HepG2 (cell line): Measurements from ENCODE around the gene EEF1A2. TPM values are rescaled to one million over a fixed set of nuclear protein-coding genes. Genes with fewer than 3 reads are reported as not detected.
A peak's percentile ranks its signal among the peaks of the same experiment; 100 is the strongest.

Experiments used
- ARHGAP35 ChIP-seq: sonication (generic); formaldehyde crosslinking; IDR thresholded peaks from 2 replicates; pipeline ENCODE4 v1.9.0; 2022; ENCODE audit warnings: mild to moderate bottlenecking, inconsistent platforms, moderate library complexity, missing genetic modification reagents, borderline replicate concordance
- CREM ChIP-seq, 2 experiments: sonication (generic) in 1 of 2; formaldehyde crosslinking in 1 of 2; IDR thresholded peaks; 2 replicates each; pipeline versions ENCODE4 v1.4.0 to v1.6.1; 2016 to 2020; ENCODE audit warnings: antibody characterized with exemption in 1 of 2, mild to moderate bottlenecking in 1 of 2, missing genetic modification reagents in 1 of 2
- FOXP4 ChIP-seq: sonication (generic); formaldehyde crosslinking; IDR thresholded peaks from 2 replicates; pipeline ENCODE4 v1.4.0; 2020; ENCODE audit warnings: missing genetic modification reagents
- HDAC1 ChIP-seq: sonication (generic); formaldehyde crosslinking; IDR thresholded peaks from 2 replicates; pipeline ENCODE4 v1.5.1; 2020; ENCODE audit warnings: mild to moderate bottlenecking, missing genetic modification reagents
- HNRNPL ChIP-seq: fragments of 200-400 bp; formaldehyde crosslinking; IDR thresholded peaks from 2 replicates; pipeline ENCODE4 v1.6.1; 2017; ENCODE audit warnings: mild to moderate bottlenecking, low read depth, low read length
- HOXA9 ChIP-seq: sonication (generic); formaldehyde crosslinking; IDR thresholded peaks from 2 replicates; pipeline ENCODE4 v1.8.1; 2022; ENCODE audit warnings: missing genetic modification reagents, mild to moderate bottlenecking, moderate library complexity, borderline replicate concordance
- MEF2D ChIP-seq: sonication (generic); formaldehyde crosslinking; IDR thresholded peaks from 2 replicates; pipeline ENCODE4 v1.5.1; 2020; ENCODE audit warnings: mild to moderate bottlenecking, missing genetic modification reagents
- PHF5A ChIP-seq: IDR thresholded peaks from one replicate; pipeline ENCODE4 v1.6.1; 2018; ENCODE audit warnings: low read depth, missing genetic modification reagents; ENCODE audit not compliant: unreplicated experiment
- POGZ ChIP-seq: sonication (generic); formaldehyde crosslinking; IDR thresholded peaks from 2 replicates; pipeline ENCODE4 v1.4.0; 2020; ENCODE audit warnings: mild to moderate bottlenecking, missing genetic modification reagents
- RFX3 ChIP-seq: IDR thresholded peaks from 2 replicates; pipeline ENCODE4 v1.6.1; 2016; ENCODE audit warnings: missing biosample characterization, missing genetic modification reagents
- SAP130 ChIP-seq: IDR thresholded peaks from 2 replicates; pipeline ENCODE4 v1.6.1; 2016; ENCODE audit warnings: low read depth
- SIX4 ChIP-seq: sonication (generic); formaldehyde crosslinking; IDR thresholded peaks from 2 replicates; pipeline ENCODE4 v1.4.0; 2020; ENCODE audit warnings: missing genetic modification reagents
- SKIL ChIP-seq: sonication (generic); formaldehyde crosslinking; IDR thresholded peaks from 2 replicates; pipeline ENCODE4 v1.8.0; 2022; ENCODE audit warnings: missing genetic modification reagents, mild to moderate bottlenecking, moderate library complexity, borderline replicate concordance
- SRY ChIP-seq: sonication (generic); formaldehyde crosslinking; IDR thresholded peaks from 2 replicates; pipeline ENCODE4 v1.8.0; 2022; ENCODE audit warnings: mild to moderate bottlenecking, missing genetic modification reagents
- TAF15 ChIP-seq: fragments of 200-400 bp; formaldehyde crosslinking; IDR thresholded peaks from one replicate; pipeline ENCODE4 v1.6.1; 2018; ENCODE audit warnings: mild to moderate bottlenecking, low read depth, low read length; ENCODE audit not compliant: poor library complexity, severe bottlenecking
- ZC3H13 ChIP-seq: sonication (generic); formaldehyde crosslinking; IDR thresholded peaks from 2 replicates; pipeline ENCODE4 v1.8.1; 2023; ENCODE audit warnings: mild to moderate bottlenecking, missing genetic modification reagents, moderate library complexity
- ZNF207 ChIP-seq: fragments of 450-650 bp; IDR thresholded peaks from 2 replicates; pipeline ENCODE4 v1.6.1; 2016; ENCODE audit warnings: antibody characterized with exemption, borderline replicate concordance
- ZNF362 ChIP-seq: sonication (generic); formaldehyde crosslinking; IDR thresholded peaks from 2 replicates; pipeline ENCODE4 v1.4.0; 2020; ENCODE audit warnings: missing genetic modification reagents, mild to moderate bottlenecking, borderline replicate concordance
- ZNF629 ChIP-seq: sonication (generic); formaldehyde crosslinking; conservative IDR thresholded peaks from 2 replicates; pipeline ENCODE4 v1.5.0; 2020; ENCODE audit warnings: missing genetic modification reagents
- polyA plus RNA-seq, 8 experiments: library from polyadenylated mRNA; depleted of rRNA in 3 of 8; stranded (reverse) in 7 of 8; unstranded in 1 of 8; fragments of >200 nt; fragmentation: Illumina TruSeq in 4 of 8; extraction: Trizol in 4 of 8; gene quantifications; 2 replicates each; pipeline versions ENCODE4 v1.2.1 to v1.2.3, GENCODE V29; 2011 to 2016; ENCODE audit warnings: low read depth in 4 of 8, missing spikeins in 1 of 8, mixed read lengths in 1 of 8; ENCODE audit not compliant: insufficient read depth in 1 of 8
- total RNA-seq, 5 experiments: library from RNA; depleted of rRNA; stranded (reverse); fragments of >200 nt; fragmentation: Illumina TruSeq; extraction: Trizol; gene quantifications; 2 replicates each; pipeline ENCODE4 v1.2.3, GENCODE V29; 2016; ENCODE audit warnings: low read depth in 1 of 5
- TF ChIP-seq, protein P1 (sequence below): fragments of 450-650 bp; IDR thresholded peaks from 2 replicates; pipeline ENCODE4 v1.6.1; 2017

The EEF1A2 gene
- total and polyA plus RNA-seq, 2 of the 13 experiments (the other 11 are each of a cell fraction or from before 2014, with no cell fraction given), result 0.44 to 0.87 TPM

GRCh38 chr20:63537525-63538203, 38.8 kb upstream of the EEF1A2 start (continued):
- peak; percentile 77; the same call in 1 of the 2 replicates for TF ChIP-seq SRY (CRISPR knock-in tag)
- peak; percentile 88 for TF ChIP-seq TAF15
- TF ChIP-seq FOXP4 (CRISPR knock-in tag), result peak; percentile 54
- TF ChIP-seq SIX4 (CRISPR knock-in tag), result peak; percentile 47; the same call in 1 of the 2 replicates
- peak; percentile 55; the same call in 1 of the 2 replicates for TF ChIP-seq POGZ (CRISPR knock-in tag)
- peak; percentile 70; the same call in 1 of the 2 replicates for TF ChIP-seq MEF2D (CRISPR knock-in tag)
- TF ChIP-seq ZC3H13 (CRISPR knock-in tag), result no peak
- TF ChIP-seq PHF5A, result peak; percentile 65
- TF ChIP-seq ZNF629 (CRISPR knock-in tag), result peak; percentile 28; the same call in 1 of the 2 replicates
- TF ChIP-seq SAP130 (CRISPR knock-in tag), result peak; percentile 86
- TF ChIP-seq ZNF362, result peak; percentile 51; the same call in 1 of the 2 replicates
- TF ChIP-seq RFX3 (CRISPR knock-in tag), result 0 out of 2 replicates have a peak, but pooled peaks have one; percentile 12
- TF ChIP-seq CREM (IDR thresholded peaks at IDR 0.05), result no peak
- TF ChIP-seq CREM (CRISPR knock-in tag; IDR thresholded peaks at IDR 0.05), result no peak
- TF ChIP-seq SKIL (CRISPR knock-in tag), result no peak
- TF ChIP-seq HOXA9 (CRISPR knock-in tag), result no peak
- TF ChIP-seq HDAC1 (CRISPR knock-in tag), result peak; percentile 96
- TF ChIP-seq, protein P1, sequence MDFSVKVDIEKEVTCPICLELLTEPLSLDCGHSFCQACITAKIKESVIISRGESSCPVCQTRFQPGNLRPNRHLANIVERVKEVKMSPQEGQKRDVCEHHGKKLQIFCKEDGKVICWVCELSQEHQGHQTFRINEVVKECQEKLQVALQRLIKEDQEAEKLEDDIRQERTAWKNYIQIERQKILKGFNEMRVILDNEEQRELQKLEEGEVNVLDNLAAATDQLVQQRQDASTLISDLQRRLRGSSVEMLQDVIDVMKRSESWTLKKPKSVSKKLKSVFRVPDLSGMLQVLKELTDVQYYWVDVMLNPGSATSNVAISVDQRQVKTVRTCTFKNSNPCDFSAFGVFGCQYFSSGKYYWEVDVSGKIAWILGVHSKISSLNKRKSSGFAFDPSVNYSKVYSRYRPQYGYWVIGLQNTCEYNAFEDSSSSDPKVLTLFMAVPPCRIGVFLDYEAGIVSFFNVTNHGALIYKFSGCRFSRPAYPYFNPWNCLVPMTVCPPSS, result no peak
- TF ChIP-seq ZNF207, result no peak
- peak; percentile 83; the same call in 1 of the 2 replicates for TF ChIP-seq ARHGAP35 (CRISPR knock-in tag)
- peak; percentile 98 for TF ChIP-seq HNRNPL
